ENCODE measurements around the gene RHCG.
A peak's percentile ranks its signal among the peaks of the same experiment; 100 is the strongest.
"Not testable (repeated sequence)": the region's sequence is repeated elsewhere in the genome, so short reads cannot be mapped to it uniquely, and the experiment has no call there.

The RHCG gene

GRCh38 chr15:89475661-89476060 lies 20.7 kb downstream of the RHCG start:
- Mint-ChIP-seq H3K4me1 (no peaks in the 10 kb centered on the region), H3K36me3 (ENCODE audit: low read depth) (no peaks in the 10 kb centered on the region), H3K27ac (no peak overlapping the region), H3K27me3 (peaks cover 14% of the 10 kb centered on the region), H3K4me3 (no peak overlapping the region), H3K9me3 (no peaks in the 10 kb centered on the region)
- no peak for DNase-seq
- no peak for ATAC-seq

DNA sequence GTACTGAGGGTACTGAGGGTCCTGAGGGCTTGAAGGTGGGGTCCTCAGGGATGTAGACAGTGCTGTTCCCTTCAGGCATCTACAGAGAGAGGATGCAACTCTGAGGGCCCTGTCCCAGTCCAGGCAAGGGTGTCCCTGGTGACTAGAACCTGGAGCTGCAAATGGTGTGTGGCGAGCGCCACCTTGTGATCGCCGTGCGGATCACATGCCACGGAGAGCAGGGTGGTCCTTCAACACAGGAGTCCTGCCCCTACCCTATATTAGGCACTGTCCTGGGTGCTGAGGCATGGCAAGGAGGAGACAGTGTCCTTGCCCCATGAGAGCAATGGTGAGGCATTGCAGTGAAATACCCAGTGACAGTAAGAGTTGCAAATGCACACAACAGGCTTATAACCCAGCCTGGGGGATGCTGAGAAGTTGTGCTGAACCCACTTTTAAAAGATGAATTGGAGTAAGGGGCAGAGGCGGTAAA lies 23.6 kb downstream of the RHCG start:
- Mint-ChIP-seq H3K4me1 (no peaks in the 10 kb centered on the region), H3K36me3 (ENCODE audit: low read depth) (no peaks in the 10 kb centered on the region), H3K4me3 (no peak overlapping the region), H3K27ac (no peak overlapping the region), H3K9me3 (no peaks in the 10 kb centered on the region), H3K27me3 (peaks cover 21% of the 10 kb centered on the region)
- DNase-seq (peak; percentile 64), ATAC-seq (peak; percentile 69)

DNA sequence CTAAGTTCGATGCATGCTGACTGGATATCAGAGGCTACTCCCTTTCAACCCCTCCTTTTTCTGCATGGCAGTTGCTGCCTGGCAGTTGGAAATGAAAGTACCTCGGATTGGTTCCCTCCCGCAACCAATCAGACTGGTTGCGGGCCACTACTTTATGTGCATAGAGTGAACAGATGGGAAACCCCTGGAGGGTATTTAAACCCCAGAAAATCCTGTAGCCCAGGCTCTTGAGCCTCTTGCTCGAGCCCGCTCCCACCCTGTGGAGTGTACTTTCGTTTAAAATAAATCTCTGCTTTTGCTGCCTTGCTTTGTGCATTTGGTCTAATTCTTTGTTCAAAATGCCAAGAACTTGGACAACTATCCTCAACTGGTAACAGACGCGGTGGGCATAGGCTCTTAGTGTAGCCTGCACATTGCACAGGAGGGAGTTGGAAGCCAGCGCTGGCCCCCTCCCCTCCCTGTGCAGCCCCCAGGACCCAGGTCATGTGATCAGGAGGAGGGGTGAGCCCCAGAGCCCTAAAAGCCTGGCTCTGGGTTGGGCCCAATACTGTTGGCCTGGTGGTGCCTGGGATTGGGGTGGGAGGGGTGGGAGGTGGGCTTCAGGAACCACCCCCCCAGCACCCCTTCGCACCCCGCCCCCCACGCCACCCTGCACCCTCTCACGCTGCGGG lies 26.8 kb downstream of the RHCG start:
- Mint-ChIP-seq H3K36me3 (ENCODE audit: low read depth) (no peaks in the 10 kb centered on the region), H3K4me3 (no peak overlapping the region), H3K27ac (no peak overlapping the region), H3K27me3 (peaks cover 23% of the 10 kb centered on the region), H3K4me1 (no peaks in the 10 kb centered on the region), H3K9me3 (no peaks in the 10 kb centered on the region)
- ATAC-seq (no peak), DNase-seq (no peak)

GRCh38 chr15:89468813-89469212 lies 27.6 kb downstream of the RHCG start:
- not testable (repeated sequence) for H3K4me3 Mint-ChIP-seq; H3K36me3 Mint-ChIP-seq (ENCODE audit: low read depth); ATAC-seq; H3K4me1 Mint-ChIP-seq; H3K27ac Mint-ChIP-seq; H3K9me3 Mint-ChIP-seq; DNase-seq
- peaks cover 23% of the 10 kb centered on the region for H3K27me3 Mint-ChIP-seq

GRCh38 chr15:89463113-89463512 lies 33.3 kb downstream of the RHCG start:
- H3K27me3 Mint-ChIP-seq = peaks cover 15% of the 10 kb centered on the region
- H3K9me3 Mint-ChIP-seq = no peaks in the 10 kb centered on the region
- no peaks in the 10 kb centered on the region for H3K4me1 Mint-ChIP-seq
- no peak overlapping the region for H3K4me3 Mint-ChIP-seq
- no peaks in the 10 kb centered on the region for H3K36me3 Mint-ChIP-seq (ENCODE audit: low read depth)
- ATAC-seq = no peak
- H3K27ac Mint-ChIP-seq = no peak overlapping the region
- DNase-seq = no peak

DNA sequence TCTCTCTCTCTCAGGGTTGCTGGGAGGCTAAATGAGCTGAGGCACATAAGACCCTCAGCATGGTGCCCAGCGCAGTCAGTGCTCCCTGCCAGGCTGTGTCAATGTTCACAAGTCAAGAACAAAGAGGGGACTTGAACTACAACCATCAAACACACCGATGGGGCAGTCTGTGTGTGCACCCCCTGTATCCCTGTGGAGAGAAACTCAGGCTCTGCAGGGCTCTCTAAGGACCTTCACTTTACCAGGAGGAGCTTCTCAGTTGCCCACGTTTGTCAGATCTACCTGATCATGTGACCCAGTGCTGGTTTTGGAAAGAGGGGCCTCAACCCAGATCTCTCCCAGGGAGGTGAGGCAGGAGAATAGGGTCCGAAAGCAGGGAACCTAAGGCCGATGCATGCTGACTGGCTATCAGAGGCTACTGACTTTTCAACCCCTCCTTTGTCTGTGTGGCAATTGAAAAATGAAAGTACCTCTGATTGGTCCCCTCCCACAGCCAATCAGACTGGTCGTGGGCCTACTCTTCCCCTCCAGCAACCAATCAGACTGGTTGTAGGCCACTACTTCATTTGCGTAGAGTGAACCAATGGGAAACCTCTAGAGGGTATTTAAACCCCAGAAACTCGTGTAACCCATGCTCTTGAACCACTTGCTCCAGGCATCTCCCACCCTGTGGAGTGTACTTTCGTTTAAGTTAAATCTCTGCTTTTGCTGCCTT lies 34.0 kb downstream of the RHCG start:
- DNase-seq (no peak), ATAC-seq (no peak)
- Mint-ChIP-seq H3K27ac (no peak overlapping the region), H3K27me3 (peaks cover 15% of the 10 kb centered on the region), H3K9me3 (no peaks in the 10 kb centered on the region), H3K36me3 (ENCODE audit: low read depth) (no peaks in the 10 kb centered on the region), H3K4me3 (no peak overlapping the region), H3K4me1 (no peaks in the 10 kb centered on the region)

DNA sequence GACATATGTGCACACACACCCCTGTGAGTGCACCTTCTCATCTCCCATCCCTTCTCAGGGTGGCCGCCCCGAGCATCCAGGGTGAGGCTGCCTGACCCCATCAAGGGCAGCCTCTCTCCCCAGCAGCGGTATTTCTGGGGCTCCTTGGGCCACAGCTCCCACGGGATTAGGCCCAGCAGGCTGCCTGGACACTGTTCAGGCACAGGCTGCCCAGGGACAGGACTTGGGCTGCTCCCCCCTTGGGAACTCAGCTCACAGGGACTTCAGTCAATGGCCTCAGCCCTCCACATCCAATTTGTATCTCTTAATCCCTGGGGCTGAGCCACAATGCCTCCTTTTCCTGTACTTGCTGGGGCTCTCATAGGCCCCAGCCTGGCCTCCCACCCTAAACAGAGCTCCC lies 35.0 kb downstream of the RHCG start:
- Mint-ChIP-seq H3K9me3 (peaks cover 4% of the 10 kb centered on the region), H3K27ac (no peak overlapping the region), H3K36me3 (ENCODE audit: low read depth) (no peaks in the 10 kb centered on the region), H3K27me3 (peaks cover 15% of the 10 kb centered on the region), H3K4me3 (no peak overlapping the region), H3K4me1 (no peaks in the 10 kb centered on the region)
- DNase-seq = no peak
- ATAC-seq = no peak

GRCh38 chr15:89460048-89460447 lies 36.3 kb downstream of the RHCG start:
- no peaks in the 10 kb centered on the region for H3K36me3 Mint-ChIP-seq (ENCODE audit: low read depth)
- no peak for ATAC-seq
- H3K27ac Mint-ChIP-seq = no peak overlapping the region
- no peak overlapping the region for H3K4me3 Mint-ChIP-seq
- H3K9me3 Mint-ChIP-seq = peaks cover 4% of the 10 kb centered on the region
- no peak for DNase-seq
- H3K27me3 Mint-ChIP-seq = peaks cover 13% of the 10 kb centered on the region
- no peaks in the 10 kb centered on the region for H3K4me1 Mint-ChIP-seq

DNA sequence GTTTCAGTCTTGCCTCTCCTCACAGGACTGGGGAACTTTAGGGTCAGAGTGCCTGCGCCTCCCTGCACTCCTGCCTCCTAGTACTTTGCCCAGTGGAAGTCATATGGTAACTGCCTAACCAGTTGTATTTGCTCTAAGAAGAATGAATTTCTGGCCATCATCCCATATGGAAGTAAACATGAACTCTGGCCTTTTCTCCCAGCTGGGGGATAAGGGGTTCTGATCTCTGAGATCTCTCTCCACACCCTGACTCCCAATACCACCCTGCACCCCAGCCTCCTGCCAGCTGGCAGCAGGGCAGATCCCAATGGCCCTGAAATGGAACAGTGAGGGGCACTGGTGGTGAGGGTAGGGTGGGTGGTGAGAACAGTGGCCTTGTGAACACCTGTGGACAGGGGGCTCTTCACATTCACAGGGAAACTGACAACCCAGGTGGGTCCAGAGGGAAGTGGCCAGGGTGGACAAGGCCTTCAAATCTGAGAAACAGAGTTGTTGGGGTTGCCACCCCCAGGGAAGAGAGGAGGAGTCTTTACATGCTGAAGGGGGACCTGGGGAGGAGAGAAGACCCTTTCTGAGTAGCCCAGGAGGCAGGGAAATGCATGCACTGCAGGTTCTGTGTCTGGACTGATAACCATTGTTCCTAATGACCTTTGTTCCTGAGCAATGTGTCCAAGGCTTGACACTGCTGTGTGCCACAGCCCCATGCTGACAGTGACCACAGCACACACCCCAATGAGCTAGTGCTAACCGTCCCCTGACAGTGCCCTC lies 36.9 kb downstream of the RHCG start:
- Mint-ChIP-seq H3K4me3 (no peak overlapping the region), H3K4me1 (no peaks in the 10 kb centered on the region), H3K27me3 (peaks cover 13% of the 10 kb centered on the region), H3K36me3 (ENCODE audit: low read depth) (no peaks in the 10 kb centered on the region), H3K9me3 (peaks cover 4% of the 10 kb centered on the region), H3K27ac (no peak overlapping the region)
- no peak for DNase-seq
- no peak for ATAC-seq

DNA sequence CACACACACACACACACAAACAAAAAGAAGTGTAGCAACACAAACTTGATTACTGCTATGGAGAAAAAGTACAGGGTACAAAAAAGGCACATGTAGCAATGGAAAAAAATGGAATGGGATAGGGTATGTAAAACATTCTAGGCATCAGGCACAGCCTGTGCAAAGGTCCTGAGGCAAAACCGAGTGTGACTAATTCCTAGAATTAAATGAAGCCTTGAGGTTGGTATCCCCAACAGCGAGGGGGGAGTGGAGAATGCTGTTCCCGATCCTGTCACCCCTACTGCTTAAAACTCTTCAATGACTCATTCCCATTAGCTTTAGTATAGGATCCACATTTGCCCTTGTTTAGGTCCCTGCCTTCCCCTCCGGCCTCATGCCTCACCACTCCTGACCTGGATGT lies 37.9 kb downstream of the RHCG start:
- no peak overlapping the region for H3K4me3 Mint-ChIP-seq
- DNase-seq (no peak), ATAC-seq (no peak)
- peaks cover 4% of the 10 kb centered on the region for H3K9me3 Mint-ChIP-seq
- peaks cover 15% of the 10 kb centered on the region for H3K27me3 Mint-ChIP-seq
- H3K27ac Mint-ChIP-seq = no peak overlapping the region
- H3K4me1 Mint-ChIP-seq = no peaks in the 10 kb centered on the region
- H3K36me3 Mint-ChIP-seq (ENCODE audit: low read depth) = no peaks in the 10 kb centered on the region

DNA sequence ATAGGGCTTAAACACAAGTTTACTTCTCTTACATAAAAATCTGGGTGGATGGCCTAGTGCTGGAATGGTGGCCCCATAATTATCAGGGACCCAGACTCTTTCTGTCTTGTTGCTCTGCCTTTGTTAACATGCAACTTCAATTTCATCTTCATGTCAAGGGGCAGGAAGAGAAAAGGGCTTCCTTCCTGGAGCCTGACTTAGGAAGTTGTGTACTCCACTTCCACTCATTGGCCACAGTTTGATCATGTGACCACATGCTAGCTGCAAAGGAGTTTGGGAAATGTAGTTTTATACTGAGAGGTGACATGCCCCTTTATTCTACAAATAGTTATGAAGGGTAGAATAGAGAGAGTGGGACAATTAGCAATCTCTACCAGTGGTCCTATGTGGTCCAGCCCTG lies 39.3 kb downstream of the RHCG start:
- DNase-seq (no peak), ATAC-seq (no peak)
- no peak overlapping the region for H3K4me3 Mint-ChIP-seq
- no peak overlapping the region for H3K27ac Mint-ChIP-seq
- no peaks in the 10 kb centered on the region for H3K4me1 Mint-ChIP-seq
- H3K27me3 Mint-ChIP-seq = peaks cover 22% of the 10 kb centered on the region
- peaks cover 4% of the 10 kb centered on the region for H3K9me3 Mint-ChIP-seq
- H3K36me3 Mint-ChIP-seq (ENCODE audit: low read depth) = no peaks in the 10 kb centered on the region

DNA sequence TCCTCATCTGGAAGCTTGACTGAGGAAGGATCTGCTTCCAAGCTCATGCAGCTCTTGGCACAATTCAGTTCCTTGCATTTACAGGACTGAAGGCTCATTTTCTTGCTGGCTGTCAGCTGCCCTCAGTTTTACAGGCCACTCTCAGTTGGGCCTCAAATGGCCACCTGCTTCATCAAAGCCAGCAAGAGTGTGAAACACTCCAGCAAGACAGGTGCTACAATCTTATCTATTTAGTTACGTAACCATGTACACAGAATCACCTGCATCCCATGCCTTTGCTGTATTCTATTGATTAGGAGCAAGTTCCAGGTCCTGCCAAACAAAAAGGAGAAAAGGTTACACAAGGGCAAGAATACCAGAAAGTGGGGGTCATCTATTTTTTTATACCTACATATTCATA lies 40.8 kb downstream of the RHCG start:
- Mint-ChIP-seq H3K4me1 (no peaks in the 10 kb centered on the region), H3K27me3 (peaks cover 28% of the 10 kb centered on the region), H3K27ac (no peak overlapping the region), H3K36me3 (ENCODE audit: low read depth) (no peaks in the 10 kb centered on the region), H3K9me3 (peaks cover 4% of the 10 kb centered on the region), H3K4me3 (no peak overlapping the region)
- DNase-seq = no peak
- ATAC-seq = no peak

DNA sequence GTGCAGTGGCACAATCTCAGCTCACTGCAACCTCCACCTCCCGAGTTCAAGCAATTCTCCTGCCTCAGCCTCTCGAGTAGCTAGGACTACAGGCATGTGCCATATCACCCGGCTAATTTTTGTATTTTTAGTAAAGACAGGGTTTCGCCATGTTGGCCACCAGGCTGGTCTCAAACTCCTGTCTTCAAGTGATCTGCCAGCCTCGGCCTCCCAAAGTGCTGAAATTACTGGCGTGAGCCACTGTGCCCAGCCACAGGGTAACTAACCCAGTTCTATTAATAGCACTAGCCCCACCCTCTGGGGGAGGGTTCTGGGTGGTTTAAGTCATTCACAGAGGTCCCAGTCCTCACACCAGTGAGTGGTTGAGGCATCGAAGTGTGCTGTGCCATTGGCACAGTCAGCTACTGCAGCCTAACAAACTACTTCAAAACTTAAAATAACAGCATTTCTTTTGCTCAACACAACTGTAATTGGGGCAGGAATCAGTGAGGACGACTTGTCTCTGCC lies 44.0 kb downstream of the RHCG start:
- ATAC-seq (no peak), DNase-seq (no peak)
- Mint-ChIP-seq H3K4me1 (no peaks in the 10 kb centered on the region), H3K27me3 (peaks cover 38% of the 10 kb centered on the region), H3K4me3 (no peak overlapping the region), H3K9me3 (peaks cover 4% of the 10 kb centered on the region), H3K27ac (no peak overlapping the region), H3K36me3 (ENCODE audit: low read depth) (no peaks in the 10 kb centered on the region)

DNA sequence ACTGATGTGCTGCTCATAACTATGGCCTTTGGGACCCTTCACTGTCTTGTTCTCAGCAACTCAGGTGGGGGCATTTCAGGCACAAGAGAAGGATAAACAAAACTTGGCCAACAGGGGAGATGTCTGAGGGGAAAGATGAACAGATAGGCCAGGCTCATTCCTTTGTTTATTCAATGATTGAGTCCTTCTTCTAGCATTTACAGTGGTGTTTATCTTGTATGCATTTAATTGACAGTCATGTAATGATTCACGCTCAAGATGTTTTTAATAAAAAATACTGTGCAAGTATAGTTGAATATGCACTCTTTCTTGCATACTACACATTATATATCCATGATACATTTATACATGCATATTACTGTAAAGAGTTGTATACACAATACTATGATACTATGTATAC lies 44.5 kb downstream of the RHCG start:
- no peak for ATAC-seq
- Mint-ChIP-seq H3K4me1 (no peaks in the 10 kb centered on the region), H3K27me3 (peaks cover 38% of the 10 kb centered on the region), H3K27ac (no peak overlapping the region), H3K36me3 (ENCODE audit: low read depth) (no peaks in the 10 kb centered on the region), H3K4me3 (no peak overlapping the region), H3K9me3 (peaks cover under 1% of the 10 kb centered on the region)
- DNase-seq = no peak
